ENCODE results near the gene NPR2. TPM values are rescaled to one million over a fixed set of nuclear protein-coding genes. Genes with fewer than 3 reads are reported as not detected.

Gene NPR2
- total and polyA plus RNA-seq, 2 donors (not counting 3 experiments of a cell fraction or from before 2014, with no cell fraction given): 16.4 to 25.6 TPM

DNA sequence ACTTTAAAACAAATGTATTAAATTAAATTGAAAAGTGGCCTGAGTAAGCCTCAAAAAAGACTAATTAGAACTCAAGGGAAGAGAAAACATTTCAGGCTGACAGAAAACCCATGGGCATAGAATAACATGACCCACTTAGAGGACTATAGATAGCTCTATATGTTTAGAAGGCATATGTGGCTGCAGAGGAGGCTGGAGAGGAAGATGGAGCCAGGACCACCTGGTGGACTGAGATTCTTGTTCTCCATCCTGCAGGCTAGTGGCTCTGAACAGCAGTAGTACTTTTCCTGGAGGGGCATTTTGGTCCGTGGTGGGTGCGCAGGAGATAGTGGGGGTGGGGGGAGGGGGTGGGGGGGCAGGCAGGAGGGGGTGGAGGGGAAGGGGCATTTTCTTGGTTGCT is 10.3 kb upstream of the NPR2 start:
- H3K79me2 ChIP-seq (ENCODE audit: control insufficient read depth, insufficient read depth, low read length): no peaks in the 10 kb centered on the region
- POLR2A ChIA-PET: no interaction called here
- TF ChIP-seq, protein P1, sequence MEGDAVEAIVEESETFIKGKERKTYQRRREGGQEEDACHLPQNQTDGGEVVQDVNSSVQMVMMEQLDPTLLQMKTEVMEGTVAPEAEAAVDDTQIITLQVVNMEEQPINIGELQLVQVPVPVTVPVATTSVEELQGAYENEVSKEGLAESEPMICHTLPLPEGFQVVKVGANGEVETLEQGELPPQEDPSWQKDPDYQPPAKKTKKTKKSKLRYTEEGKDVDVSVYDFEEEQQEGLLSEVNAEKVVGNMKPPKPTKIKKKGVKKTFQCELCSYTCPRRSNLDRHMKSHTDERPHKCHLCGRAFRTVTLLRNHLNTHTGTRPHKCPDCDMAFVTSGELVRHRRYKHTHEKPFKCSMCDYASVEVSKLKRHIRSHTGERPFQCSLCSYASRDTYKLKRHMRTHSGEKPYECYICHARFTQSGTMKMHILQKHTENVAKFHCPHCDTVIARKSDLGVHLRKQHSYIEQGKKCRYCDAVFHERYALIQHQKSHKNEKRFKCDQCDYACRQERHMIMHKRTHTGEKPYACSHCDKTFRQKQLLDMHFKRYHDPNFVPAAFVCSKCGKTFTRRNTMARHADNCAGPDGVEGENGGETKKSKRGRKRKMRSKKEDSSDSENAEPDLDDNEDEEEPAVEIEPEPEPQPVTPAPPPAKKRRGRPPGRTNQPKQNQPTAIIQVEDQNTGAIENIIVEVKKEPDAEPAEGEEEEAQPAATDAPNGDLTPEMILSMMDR (IDR thresholded peaks at IDR 0.05; ENCODE audit: extremely low read depth in 1 of 2, insufficient read depth in 1 of 2, low read depth in 1 of 2, low read length in 2 of 2): no peak
- TF ChIP-seq GATA2 (IDR thresholded peaks at IDR 0.05; ENCODE audit: insufficient read depth, insufficient read length, low read depth, low read length) (no peak), EZH2 (IDR thresholded peaks at IDR 0.05; ENCODE audit: borderline replicate concordance, low read depth, low read length, severe bottlenecking) (no peak), FOS (IDR thresholded peaks at IDR 0.05; ENCODE audit: borderline replicate concordance, insufficient read depth, low read length) (no peak), JUN (IDR thresholded peaks at IDR 0.05; ENCODE audit: borderline replicate concordance, insufficient read depth, insufficient read length, low read depth) (no peak), POLR2A (IDR thresholded peaks at IDR 0.05; ENCODE audit: low read depth, low read length) (no peak), MYC (IDR thresholded peaks at IDR 0.05; ENCODE audit: low read depth, low read length) (no peak), POLR2AphosphoS5 (IDR thresholded peaks at IDR 0.05; ENCODE audit: insufficient read depth, low read depth, low read length) (no peak)
- TF ChIP-seq, protein P2, sequence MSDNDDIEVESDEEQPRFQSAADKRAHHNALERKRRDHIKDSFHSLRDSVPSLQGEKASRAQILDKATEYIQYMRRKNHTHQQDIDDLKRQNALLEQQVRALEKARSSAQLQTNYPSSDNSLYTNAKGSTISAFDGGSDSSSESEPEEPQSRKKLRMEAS (IDR thresholded peaks at IDR 0.05; ENCODE audit: insufficient read depth, insufficient read length): no peak
- H3K9me3 ChIP-seq (replicated peaks; ENCODE audit: control insufficient read depth, insufficient read depth, low read length): no peaks in the 10 kb centered on the region
- H3K27me3 ChIP-seq (ENCODE audit: control insufficient read depth in 2 of 2, insufficient read depth in 2 of 2, low read length in 2 of 2): no peaks in the 10 kb centered on the region
- no peak overlapping the region for H3K27ac ChIP-seq (ENCODE audit: insufficient read depth, low read depth, low read length)
- DNase-seq (ENCODE audit: low read depth, low spot score) (no peak), FAIRE-seq (no peak)
- H3K4me1 ChIP-seq (ENCODE audit: control insufficient read depth, extremely low read depth, insufficient read depth, low read length): peaks cover 1% of the 10 kb centered on the region
- dilution Hi-C loops (cut with MboI; ENCODE audit: extremely low pct_ligation_motif_present, low sequenced_read_pairs) (no loop called here), intact Hi-C loops (cut with micrococcal nuclease) (no loop called here)
- no TSS peak for BruUV-seq (replicated peaks)
- no peak overlapping the region for H3K9ac ChIP-seq (replicated peaks; ENCODE audit: extremely low read depth, insufficient read depth, low read length)
- no peak overlapping the region for H3K4me3 ChIP-seq (replicated peaks in 1 of 3; ENCODE audit: insufficient read depth in 1 of 3, low read depth in 1 of 3, low read length in 3 of 3)
- no peaks in the 10 kb centered on the region for H4K20me1 ChIP-seq (replicated peaks; ENCODE audit: control insufficient read depth, extremely low read depth, insufficient read depth, low read length)
- H3K9me1 ChIP-seq (replicated peaks; ENCODE audit: control insufficient read depth, extremely low read depth, insufficient read depth, low read length): no peaks in the 10 kb centered on the region
- H2AFZ ChIP-seq (ENCODE audit: low read depth, low read length): no peak overlapping the region
- CTCF ChIA-PET: interaction anchor here (2.3 kb wide), 1 partner anchor 9 kb away, joined by 11 read pairs; no protein-coding TSS in a partner anchor
- no peak overlapping the region for H3K4me2 ChIP-seq (ENCODE audit: insufficient read depth, low read length)
- no peaks in the 10 kb centered on the region for H3K36me3 ChIP-seq (ENCODE audit: control insufficient read depth in 2 of 2, extremely low read depth in 1 of 2, insufficient read depth in 2 of 2, low read length in 2 of 2)
